ENCODE data around the gene TRIM8.
A peak's percentile ranks its signal among the peaks of the same experiment; 100 is the strongest.

Gene TRIM8

GRCh38 chr10:102649797-102650654, 5.7 kb downstream of the TRIM8 start:
- Mint-ChIP-seq H3K27me3 (no peaks in the 10 kb centered on the region), H3K27ac (no peak overlapping the region), H3K36me3 (no peaks in the 10 kb centered on the region), H3K9me3 (no peaks in the 10 kb centered on the region), H3K4me1 (peaks cover 82% of the 10 kb centered on the region), H3K4me3 (no peak overlapping the region)

GRCh38 chr10:102650655-102651454, 6.6 kb downstream of the TRIM8 start:
- peaks cover 81% of the 10 kb centered on the region for H3K4me1 Mint-ChIP-seq
- H3K4me3 Mint-ChIP-seq, result no peak overlapping the region
- H3K9me3 Mint-ChIP-seq, result no peaks in the 10 kb centered on the region
- no peaks in the 10 kb centered on the region for H3K36me3 Mint-ChIP-seq
- no peaks in the 10 kb centered on the region for H3K27me3 Mint-ChIP-seq
- peak overlapping the region; percentile 35 for H3K27ac Mint-ChIP-seq

- Mint-ChIP-seq H3K4me1 (peaks cover 73% of the 10 kb centered on the region), H3K36me3 (no peaks in the 10 kb centered on the region), H3K4me3 (peak overlapping the region; percentile 52), H3K9me3 (no peaks in the 10 kb centered on the region), H3K27ac (peak overlapping the region; percentile 51), H3K27me3 (no peaks in the 10 kb centered on the region)
These were observed 7.3 kb downstream of the TRIM8 start for GRCh38 chr10:102651455-102652169.

GRCh38 chr10:102652170-102652916, 8.1 kb downstream of the TRIM8 start:
- Mint-ChIP-seq H3K9me3 (no peaks in the 10 kb centered on the region), H3K36me3 (peaks cover under 1% of the 10 kb centered on the region), H3K4me1 (peaks cover 68% of the 10 kb centered on the region), H3K27ac (peak overlapping the region; percentile 74), H3K27me3 (no peaks in the 10 kb centered on the region), H3K4me3 (peak overlapping the region; percentile 52)

GRCh38 chr10:102653060-102653459, 8.8 kb downstream of the TRIM8 start:
- Mint-ChIP-seq H3K4me1 (peaks cover 67% of the 10 kb centered on the region), H3K27me3 (no peaks in the 10 kb centered on the region), H3K4me3 (no peak overlapping the region), H3K36me3 (peaks cover 6% of the 10 kb centered on the region), H3K9me3 (no peaks in the 10 kb centered on the region), H3K27ac (peak overlapping the region; percentile 74)

GRCh38 chr10:102654566-102654965, 10.3 kb downstream of the TRIM8 start:
- Mint-ChIP-seq H3K36me3 (peaks cover 6% of the 10 kb centered on the region), H3K9me3 (no peaks in the 10 kb centered on the region), H3K4me1 (peaks cover 59% of the 10 kb centered on the region), H3K27ac (no peak overlapping the region), H3K4me3 (no peak overlapping the region), H3K27me3 (no peaks in the 10 kb centered on the region)

- Mint-ChIP-seq H3K9me3 (no peaks in the 10 kb centered on the region), H3K27ac (no peak overlapping the region), H3K27me3 (no peaks in the 10 kb centered on the region), H3K36me3 (peaks cover 6% of the 10 kb centered on the region), H3K4me1 (peaks cover 55% of the 10 kb centered on the region), H3K4me3 (no peak overlapping the region)
These were observed 10.7 kb downstream of the TRIM8 start for GRCh38 chr10:102654969-102655368.

- peaks cover 6% of the 10 kb centered on the region for H3K36me3 Mint-ChIP-seq
- H3K27ac Mint-ChIP-seq, result no peak overlapping the region
- no peaks in the 10 kb centered on the region for H3K27me3 Mint-ChIP-seq
- H3K4me3 Mint-ChIP-seq, result no peak overlapping the region
- no peaks in the 10 kb centered on the region for H3K9me3 Mint-ChIP-seq
- peaks cover 54% of the 10 kb centered on the region for H3K4me1 Mint-ChIP-seq
These were observed 11.7 kb downstream of the TRIM8 start for GRCh38 chr10:102656026-102656425.

GRCh38 chr10:102656791-102657371, 12.6 kb downstream of the TRIM8 start:
- H3K4me3 Mint-ChIP-seq, result no peak overlapping the region
- H3K4me1 Mint-ChIP-seq, result peaks cover 55% of the 10 kb centered on the region
- peaks cover 6% of the 10 kb centered on the region for H3K36me3 Mint-ChIP-seq
- H3K27me3 Mint-ChIP-seq, result no peaks in the 10 kb centered on the region
- no peak overlapping the region for H3K27ac Mint-ChIP-seq
- no peaks in the 10 kb centered on the region for H3K9me3 Mint-ChIP-seq

GRCh38 chr10:102657451-102657850, 13.2 kb downstream of the TRIM8 start:
- Mint-ChIP-seq H3K9me3 (no peaks in the 10 kb centered on the region), H3K4me3 (no peak overlapping the region), H3K4me1 (peaks cover 51% of the 10 kb centered on the region), H3K27me3 (no peaks in the 10 kb centered on the region), H3K36me3 (peaks cover 6% of the 10 kb centered on the region), H3K27ac (peak overlapping the region; percentile 55)

GRCh38 chr10:102657984-102658724, 13.9 kb downstream of the TRIM8 start:
- Mint-ChIP-seq H3K4me1 (peaks cover 46% of the 10 kb centered on the region), H3K27ac (peak overlapping the region; percentile 65), H3K4me3 (peak overlapping the region; percentile 58), H3K9me3 (no peaks in the 10 kb centered on the region), H3K27me3 (no peaks in the 10 kb centered on the region), H3K36me3 (peaks cover 6% of the 10 kb centered on the region)

GRCh38 chr10:102658802-102659201, 14.5 kb downstream of the TRIM8 start:
- H3K27me3 Mint-ChIP-seq, result no peaks in the 10 kb centered on the region
- H3K4me3 Mint-ChIP-seq, result no peak overlapping the region
- no peak overlapping the region for H3K27ac Mint-ChIP-seq
- H3K4me1 Mint-ChIP-seq, result peaks cover 39% of the 10 kb centered on the region
- peaks cover 6% of the 10 kb centered on the region for H3K36me3 Mint-ChIP-seq
- H3K9me3 Mint-ChIP-seq, result no peaks in the 10 kb centered on the region

- no peaks in the 10 kb centered on the region for H3K9me3 Mint-ChIP-seq
- peak overlapping the region; percentile 38 for H3K27ac Mint-ChIP-seq
- H3K36me3 Mint-ChIP-seq, result peaks cover 6% of the 10 kb centered on the region
- no peaks in the 10 kb centered on the region for H3K27me3 Mint-ChIP-seq
- peak overlapping the region; percentile 52 for H3K4me3 Mint-ChIP-seq
- H3K4me1 Mint-ChIP-seq, result peaks cover 36% of the 10 kb centered on the region
These were observed 16.8 kb downstream of the TRIM8 start for GRCh38 chr10:102660888-102661657.

- peaks cover 39% of the 10 kb centered on the region for H3K4me1 Mint-ChIP-seq
- H3K9me3 Mint-ChIP-seq, result no peaks in the 10 kb centered on the region
- H3K36me3 Mint-ChIP-seq, result peaks cover 6% of the 10 kb centered on the region
- H3K27ac Mint-ChIP-seq, result peak overlapping the region; percentile 14
- peak overlapping the region; percentile 52 for H3K4me3 Mint-ChIP-seq
- no peaks in the 10 kb centered on the region for H3K27me3 Mint-ChIP-seq
These were observed 17.4 kb downstream of the TRIM8 start for GRCh38 chr10:102661658-102662028.

Measured in activated naive CD4-positive, alpha-beta T cell treated with anti-CD3 and anti-CD28 coated beads, Interleukin-2, amount 50 U/mL, for 24 hours (primary cell).